RPMI8226 (cell line): ENCODE data around the gene S100A7.
"Not testable (repeated sequence)": the region's sequence is repeated elsewhere in the genome, so short reads cannot be mapped to it uniquely, and the experiment has no call there.

Experiments
- DNase-seq: peaks from one replicate; pipeline ENCODE4 v3.0.0-alpha.2; 2015

The S100A7 gene

GRCh38 chr1:153475282-153475681 is 14.8 kb upstream of the S100A7 start:
- no peak for DNase-seq

GRCh38 chr1:153474347-153474746 is 13.9 kb upstream of the S100A7 start:
- no peak for DNase-seq

- DNase-seq = no peak
Measured at GRCh38 chr1:153470707-153471106, 10.3 kb upstream of the S100A7 start.

- DNase-seq = no peak
Measured at GRCh38 chr1:153466908-153467307, 6.5 kb upstream of the S100A7 start.

- peak; percentile 73 for DNase-seq
Measured at GRCh38 chr1:153465811-153466636, 5.6 kb upstream of the S100A7 start.

- DNase-seq = not testable (repeated sequence)
Measured at GRCh38 chr1:153462741-153463140, 2.3 kb upstream of the S100A7 start.

- DNase-seq = no peak
Measured at GRCh38 chr1:153459655-153460054, 796 bp downstream of the S100A7 start.

GRCh38 chr1:153456396-153456795 is 4.1 kb downstream of the S100A7 start:
- no peak for DNase-seq

- DNase-seq = not testable (repeated sequence)
Measured at GRCh38 chr1:153448851-153449250, 11.6 kb downstream of the S100A7 start.

GRCh38 chr1:153447498-153448170 is 12.8 kb downstream of the S100A7 start:
- no peak for DNase-seq

- DNase-seq = no peak
Measured at GRCh38 chr1:153444078-153444477, 16.4 kb downstream of the S100A7 start.

GRCh38 chr1:153443486-153443885 is 17.0 kb downstream of the S100A7 start:
- DNase-seq = no peak

- no peak for DNase-seq
Measured at GRCh38 chr1:153441238-153441755, 19.2 kb downstream of the S100A7 start.

- DNase-seq = no peak
Measured at GRCh38 chr1:153439273-153439672, 21.2 kb downstream of the S100A7 start.

GRCh38 chr1:153438599-153438998 is 21.9 kb downstream of the S100A7 start:
- DNase-seq = no peak

- DNase-seq = no peak
Measured at GRCh38 chr1:153437236-153437635, 23.2 kb downstream of the S100A7 start.

GRCh38 chr1:153434746-153435455 is 25.6 kb downstream of the S100A7 start:
- DNase-seq = no peak

- no peak for DNase-seq
Measured at GRCh38 chr1:153432874-153433681, 27.4 kb downstream of the S100A7 start.

GRCh38 chr1:153431928-153432327 is 28.5 kb downstream of the S100A7 start:
- no peak for DNase-seq

- no peak for DNase-seq
Measured at GRCh38 chr1:153431427-153431826, 29.0 kb downstream of the S100A7 start.

GRCh38 chr1:153431002-153431401 is 29.4 kb downstream of the S100A7 start:
- DNase-seq = no peak

GRCh38 chr1:153430561-153430960 is 29.9 kb downstream of the S100A7 start:
- DNase-seq = no peak

GRCh38 chr1:153430166-153430553 is 30.3 kb downstream of the S100A7 start:
- DNase-seq = no peak
